Suprapubic skin (tissue), 4 donors: ENCODE measurements around the gene HNRNPC. TPM values are rescaled to one million over a fixed set of nuclear protein-coding genes. Genes with fewer than 3 reads are reported as not detected.

Experiments
- DNase-seq, 2 donors: peaks; one replicate each; pipeline ENCODE4 v3.0.0-alpha.2; 2019; ENCODE audit warnings: low spot score in 2 of 2
- H3K27ac ChIP-seq: fragments of 200-600 bp; sonication (generic); one replicate; pipeline ENCODE4 v1.5.1; 2019
- H3K27me3 ChIP-seq: fragments of 200-600 bp; sonication (generic); one replicate; pipeline ENCODE4 v1.5.1; 2019
- H3K36me3 ChIP-seq: fragments of 200-600 bp; sonication (generic); one replicate; pipeline ENCODE4 v1.5.1; 2019
- H3K4me1 ChIP-seq: fragments of 200-600 bp; sonication (generic); one replicate; pipeline ENCODE4 v1.5.1; 2019
- H3K4me3 ChIP-seq: fragments of 200-600 bp; sonication (generic); one replicate; pipeline ENCODE4 v1.5.1; 2019; ENCODE audit warnings: mild to moderate bottlenecking
- H3K9me3 ChIP-seq: fragments of 200-600 bp; sonication (generic); one replicate; pipeline ENCODE4 v1.5.1; 2019
- CTCF ChIP-seq, 2 donors: fragments of 200-600 bp in 1 of 2; fragments of 450-650 bp in 1 of 2; sonication (generic) in 1 of 2; IDR thresholded peaks; one replicate each; pipeline ENCODE4 v1.5.1; 2016 to 2019; ENCODE audit warnings: antibody characterized with exemption in 2 of 2, mild to moderate bottlenecking in 1 of 2, moderate library complexity in 1 of 2
- EP300 ChIP-seq: sonication (generic); formaldehyde crosslinking; IDR thresholded peaks from one replicate; pipeline ENCODE4 v1.6.1; 2017; ENCODE audit warnings: antibody characterized with exemption
- POLR2A ChIP-seq, 2 donors: fragments of 450-650 bp; IDR thresholded peaks; one replicate each; pipeline ENCODE4 v1.6.1; 2017; ENCODE audit warnings: antibody characterized with exemption in 2 of 2, mild to moderate bottlenecking in 2 of 2, moderate library complexity in 2 of 2
- POLR2AphosphoS5 ChIP-seq, 3 donors: sonication (generic); formaldehyde crosslinking; IDR thresholded peaks; one replicate each; pipeline ENCODE4 v1.6.1; 2017; ENCODE audit warnings: antibody characterized with exemption in 3 of 3
- WGBS: methylation state at CpG from one replicate; pipeline ENCODE4 v1.1.5; 2018; 5-methylcytosine and 5-hydroxymethylcytosine counted together
- total RNA-seq, 4 donors: library from RNA; depleted of rRNA; stranded (reverse); fragments of >200 nt; gene quantifications; one replicate each; pipeline ENCODE4 v1.1.0, GENCODE V29; 2016

The HNRNPC gene
- total RNA-seq, 4 donors from 2014 or later: 355 to 512 (median 409) TPM

GRCh38 chr14:21206753-21207684, 62.2 kb downstream of the HNRNPC start:
- H3K27me3 ChIP-seq: no peaks in the 10 kb centered on the region
- no peak for TF ChIP-seq POLR2A (IDR thresholded peaks at IDR 0.05)
- TF ChIP-seq EP300: no peak
- 91% methylated on average over 4 of the region's 4 CpGs for WGBS
- H3K27ac ChIP-seq: no peak overlapping the region
- no peaks in the 10 kb centered on the region for H3K9me3 ChIP-seq
- H3K4me3 ChIP-seq: no peak overlapping the region
- DNase-seq: no peak
- no peaks in the 10 kb centered on the region for H3K4me1 ChIP-seq
- H3K36me3 ChIP-seq: peaks cover 62% of the 10 kb centered on the region

GRCh38 chr14:21205678-21206581, 63.3 kb downstream of the HNRNPC start:
- Histone ChIP-seq H3K27ac (no peak overlapping the region), H3K4me1 (no peaks in the 10 kb centered on the region), H3K9me3 (no peaks in the 10 kb centered on the region), H3K27me3 (no peaks in the 10 kb centered on the region), H3K36me3 (peaks cover 51% of the 10 kb centered on the region), H3K4me3 (no peak overlapping the region)
- DNase-seq: no peak
- TF ChIP-seq POLR2AphosphoS5 (IDR thresholded peaks at IDR 0.05): no peak
- no peak for TF ChIP-seq EP300
- TF ChIP-seq POLR2A (IDR thresholded peaks at IDR 0.05): no peak
- TF ChIP-seq CTCF (IDR thresholded peaks at IDR 0.05): no peak
- WGBS: 88% methylated on average over 12 of the region's 12 CpGs

- Histone ChIP-seq H3K27ac (no peak overlapping the region), H3K36me3 (peaks cover 48% of the 10 kb centered on the region), H3K27me3 (no peaks in the 10 kb centered on the region), H3K9me3 (no peaks in the 10 kb centered on the region), H3K4me3 (no peak overlapping the region), H3K4me1 (no peaks in the 10 kb centered on the region)
- DNase-seq: no peak
- TF ChIP-seq CTCF (IDR thresholded peaks at IDR 0.05) (no peak), POLR2AphosphoS5 (IDR thresholded peaks at IDR 0.05) (no peak), EP300 (no peak)
- WGBS: 81% methylated on average over 4 of the region's 4 CpGs
Observed at GRCh38 chr14:21205026-21205677, 64.1 kb downstream of the HNRNPC start.

GRCh38 chr14:21204167-21205025, 64.8 kb downstream of the HNRNPC start:
- TF ChIP-seq EP300 (no peak), POLR2A (IDR thresholded peaks at IDR 0.05) (no peak), CTCF (IDR thresholded peaks at IDR 0.05) (no peak), POLR2AphosphoS5 (IDR thresholded peaks at IDR 0.05) (no peak)
- H3K27ac ChIP-seq: no peak overlapping the region
- peaks cover 45% of the 10 kb centered on the region for H3K36me3 ChIP-seq
- H3K4me1 ChIP-seq: no peaks in the 10 kb centered on the region
- DNase-seq: no peak
- H3K4me3 ChIP-seq: no peak overlapping the region
- 87% methylated on average over 8 of the region's 8 CpGs for WGBS
- H3K9me3 ChIP-seq: no peaks in the 10 kb centered on the region
- no peaks in the 10 kb centered on the region for H3K27me3 ChIP-seq
